GM18861 (cell line): ENCODE data around the gene BACH1.

Experiments used
- ATAC-seq: cut with Tn5 transposase; IDR thresholded peaks from one replicate; pipeline ENCODE4 v1.9.1; 2021; ENCODE audit not compliant: unreplicated experiment

BACH1 gene

DNA sequence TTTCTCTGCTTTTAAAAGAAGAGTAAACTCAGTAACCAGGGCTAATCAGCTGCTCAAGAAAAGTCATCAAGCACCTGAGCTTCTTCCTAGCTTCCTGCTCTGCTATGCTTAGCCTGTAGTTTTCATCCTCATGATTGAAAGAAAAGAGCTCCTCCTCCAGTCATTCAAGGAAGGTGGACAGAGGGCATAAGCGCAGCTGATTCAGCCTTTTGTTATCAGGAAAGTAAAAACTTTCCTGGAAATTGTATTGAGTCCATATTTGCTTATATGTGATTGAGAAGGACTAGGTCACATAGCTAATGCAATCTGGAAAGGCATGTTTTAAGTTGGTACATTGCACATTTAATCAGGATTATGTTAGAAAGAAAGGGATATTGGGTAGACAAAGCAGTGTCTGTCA is 8.5 kb upstream of the BACH1 start:
- no peak for ATAC-seq

DNA sequence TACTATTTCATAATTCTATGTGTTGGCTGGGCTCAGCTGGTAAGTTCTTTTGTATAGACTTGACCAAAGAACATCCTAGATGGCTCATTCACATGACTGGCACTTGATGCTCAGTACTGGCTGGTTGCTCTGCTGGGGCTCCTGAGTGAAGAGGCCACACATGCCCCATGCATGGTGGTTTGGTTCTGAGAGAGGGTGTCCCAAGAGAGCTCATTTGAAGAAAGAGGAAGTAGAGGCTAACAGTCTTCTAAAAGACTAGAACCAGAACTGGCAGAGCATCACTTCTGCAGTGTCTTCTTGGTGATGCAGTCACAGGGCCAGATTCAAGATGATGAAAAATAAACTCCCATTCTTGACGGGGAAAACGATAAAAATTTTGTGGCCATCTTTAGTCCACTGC is 5.2 kb upstream of the BACH1 start:
- ATAC-seq = peak; percentile 88

DNA sequence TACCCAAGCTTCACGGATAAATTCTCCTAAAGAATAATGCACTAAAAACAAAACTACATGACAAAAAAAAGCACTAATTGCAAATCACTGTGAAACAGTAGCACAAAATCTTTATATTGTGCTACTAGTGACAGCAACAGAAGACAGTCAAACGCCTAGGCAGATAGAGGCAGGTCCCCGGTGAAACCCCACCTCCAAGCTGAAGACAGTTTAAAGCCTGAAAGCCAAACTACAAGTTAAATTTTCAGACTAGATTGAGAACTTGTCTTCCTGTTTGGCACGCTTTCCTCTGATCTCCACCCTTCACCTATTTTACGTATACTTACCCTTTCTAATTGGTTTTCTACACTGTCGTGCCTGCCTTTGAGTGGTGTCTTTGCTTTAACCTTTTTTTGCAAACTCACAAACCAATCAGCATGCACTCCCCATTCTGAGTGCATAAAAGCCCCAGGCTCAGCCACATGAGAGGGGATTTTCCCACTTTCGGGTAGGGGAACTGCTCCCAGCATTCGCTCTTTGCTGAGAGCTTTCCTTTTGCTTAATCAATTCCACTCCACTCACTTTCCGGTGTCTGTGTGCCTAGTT is 3.6 kb upstream of the BACH1 start:
- ATAC-seq = no peak

- no peak for ATAC-seq
Measured at GRCh38 chr21:29296446-29296845, 2.3 kb upstream of the BACH1 start.

DNA sequence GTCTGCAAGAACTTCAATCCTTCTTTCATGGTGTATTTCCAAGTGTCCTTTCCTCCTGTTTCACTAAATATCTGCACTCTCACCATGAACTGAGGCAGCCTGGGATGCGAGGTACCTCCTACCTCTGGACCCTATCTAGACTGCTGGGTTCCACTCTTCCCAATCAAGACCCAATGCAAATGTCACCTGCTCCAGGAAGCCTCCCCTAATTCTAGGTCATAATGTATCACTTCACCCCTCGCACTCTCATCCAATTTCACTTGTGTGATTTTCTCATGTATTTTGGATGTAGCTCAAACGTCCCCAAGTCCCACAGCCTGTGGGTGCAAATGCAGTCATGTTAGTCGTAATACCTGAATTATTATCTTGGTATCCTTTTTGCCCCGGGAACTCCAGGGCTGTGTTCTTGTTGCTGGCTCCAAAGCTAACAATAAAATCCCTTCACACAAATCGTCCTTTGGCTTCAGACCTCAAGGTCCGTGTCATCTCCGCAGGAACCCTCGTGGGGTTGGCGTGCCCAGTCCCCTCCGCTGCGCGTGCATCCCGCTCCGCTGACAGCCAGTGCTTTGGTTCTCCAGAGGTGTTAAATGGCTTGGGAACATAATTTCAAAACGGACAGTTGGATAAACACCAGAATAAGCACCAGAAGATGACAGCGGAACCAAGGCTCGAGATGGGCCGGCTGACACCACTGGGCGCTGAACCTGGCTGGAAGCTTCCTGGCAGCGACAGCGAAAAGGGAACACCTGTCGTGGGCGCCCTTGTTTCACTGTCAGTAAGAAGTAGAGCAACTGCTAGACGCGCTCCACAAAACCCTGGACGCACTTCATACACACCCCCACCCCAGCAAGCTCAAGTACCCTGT is 1.0 kb upstream of the BACH1 start:
- ATAC-seq = no peak

DNA sequence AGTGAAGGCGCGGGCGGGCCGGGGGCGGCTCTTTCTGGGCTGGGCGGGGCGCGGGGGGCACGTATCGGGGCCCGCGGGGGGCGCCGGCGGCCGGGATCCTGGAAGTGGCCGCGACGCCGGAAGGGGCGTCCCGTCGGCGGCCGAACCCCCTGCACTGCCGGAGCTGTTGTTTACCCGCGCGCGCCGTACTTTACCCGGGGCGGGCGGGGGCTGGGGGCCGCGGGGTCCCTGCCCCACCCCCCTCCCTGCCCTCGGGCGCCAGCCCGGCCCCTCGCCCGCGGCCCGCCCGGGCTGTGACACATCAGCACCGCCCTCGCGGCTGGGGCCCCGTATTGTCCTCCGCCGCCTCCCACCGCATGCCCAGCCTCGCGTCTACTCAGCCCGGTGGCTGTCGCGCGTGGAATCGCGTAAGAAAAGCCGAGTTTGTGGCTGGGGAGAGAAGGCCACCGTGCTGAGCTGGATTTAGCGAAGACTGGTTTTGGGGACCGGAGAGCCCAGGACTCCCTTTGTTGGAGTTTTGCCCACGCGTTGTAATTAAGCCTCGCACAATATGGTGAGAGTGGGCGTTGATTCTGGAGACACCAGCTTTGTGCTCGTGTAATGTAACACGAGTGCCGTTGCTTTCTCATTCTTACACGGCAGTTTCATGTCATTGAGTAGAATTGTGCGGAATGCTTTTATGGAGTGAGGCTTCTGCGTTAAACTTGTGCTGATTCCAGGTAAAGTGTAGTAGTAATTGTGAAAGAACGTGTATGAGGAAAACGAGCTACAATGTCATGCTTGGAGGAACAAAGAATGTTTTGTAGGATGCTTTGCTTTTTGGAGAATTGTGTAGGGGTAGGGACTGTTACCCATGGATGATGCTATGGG is 559 bp downstream of the BACH1 start:
- ATAC-seq = peak; percentile 5

- peak; percentile 79 for ATAC-seq
Measured at GRCh38 chr21:29299916-29300806, 1.4 kb downstream of the BACH1 start.

DNA sequence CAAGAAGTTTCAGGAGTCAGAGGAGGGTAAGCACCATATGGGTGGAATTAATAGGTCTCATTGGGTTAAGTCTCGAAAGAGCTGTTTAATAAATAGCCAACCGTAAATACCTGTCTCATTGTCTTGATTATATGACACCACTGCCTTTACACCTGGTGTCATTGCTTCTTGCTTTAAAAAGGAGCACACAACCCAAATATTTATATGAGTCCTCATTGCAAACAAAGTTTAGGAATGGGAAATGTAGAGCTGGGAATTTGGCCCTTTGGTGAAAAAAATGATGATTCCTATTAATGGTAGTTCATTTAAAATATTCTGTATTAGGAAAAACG is 2.1 kb downstream of the BACH1 start:
- ATAC-seq = no peak

DNA sequence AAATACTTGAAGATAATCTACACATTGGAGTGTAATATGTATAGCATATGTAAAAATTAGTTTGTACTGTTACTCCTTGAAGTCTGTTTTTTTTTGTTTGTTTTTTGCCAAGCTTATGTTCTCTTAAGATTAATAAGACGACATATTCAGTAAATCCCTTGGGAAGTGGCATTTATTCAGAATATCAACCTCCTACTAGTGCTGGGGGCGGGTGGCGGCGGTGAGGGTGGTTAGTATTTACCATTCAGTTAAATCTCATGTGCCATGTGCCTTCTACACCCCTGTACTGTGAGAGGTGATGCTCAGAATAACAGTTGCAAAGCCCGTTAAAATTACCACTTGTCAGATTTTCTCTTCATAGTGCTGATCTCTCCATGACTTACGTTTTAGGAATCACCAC is 3.0 kb downstream of the BACH1 start:
- no peak for ATAC-seq

DNA sequence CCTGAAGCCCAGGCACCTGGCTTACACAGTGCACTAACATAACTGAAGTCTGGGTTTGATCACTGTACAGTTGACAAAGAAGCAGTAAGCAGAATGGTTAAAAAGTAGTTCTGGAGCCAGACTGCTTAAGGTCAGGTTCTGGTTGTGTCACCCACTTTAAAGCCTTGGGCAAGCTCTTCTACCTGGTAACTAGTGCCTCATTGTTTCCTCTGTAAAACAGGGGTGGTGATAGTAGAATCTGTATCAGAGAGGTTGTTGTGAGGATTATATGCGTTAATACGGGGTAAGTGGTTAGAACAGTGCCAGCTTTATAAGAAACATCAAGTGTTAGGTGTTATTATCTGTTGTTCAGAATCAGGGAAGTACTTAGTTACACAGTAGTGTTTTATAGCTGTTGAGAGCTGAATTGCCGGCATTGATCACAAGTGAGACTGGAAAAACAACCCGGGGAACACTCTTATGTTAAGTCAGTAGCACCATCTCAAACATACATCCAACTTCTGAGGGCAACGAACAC is 3.7 kb downstream of the BACH1 start:
- no peak for ATAC-seq

GRCh38 chr21:29303288-29303687 is 4.6 kb downstream of the BACH1 start:
- ATAC-seq = no peak

- no peak for ATAC-seq
Measured at GRCh38 chr21:29304597-29304996, 5.9 kb downstream of the BACH1 start.

DNA sequence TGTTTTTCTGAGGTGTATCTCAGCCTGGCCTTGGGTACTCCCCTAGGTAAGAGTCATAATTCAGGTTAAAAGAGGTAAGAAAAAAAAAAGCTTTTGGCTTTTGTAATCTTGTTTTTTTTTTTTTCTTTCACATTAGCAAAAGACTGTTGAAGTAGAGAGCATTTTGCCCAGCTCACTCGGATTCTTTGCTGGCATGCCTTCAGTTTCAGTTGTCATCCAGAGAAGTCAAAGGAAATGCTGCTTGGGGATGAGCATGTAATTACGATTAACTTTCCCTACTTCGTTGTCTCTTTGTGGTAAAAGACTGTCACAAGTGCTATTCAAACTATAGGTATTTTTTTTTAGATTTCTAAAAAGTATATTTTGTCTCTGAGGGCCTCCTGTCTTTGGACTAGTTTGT is 6.3 kb downstream of the BACH1 start:
- ATAC-seq = no peak

GRCh38 chr21:29305561-29305960 is 6.8 kb downstream of the BACH1 start:
- no peak for ATAC-seq

DNA sequence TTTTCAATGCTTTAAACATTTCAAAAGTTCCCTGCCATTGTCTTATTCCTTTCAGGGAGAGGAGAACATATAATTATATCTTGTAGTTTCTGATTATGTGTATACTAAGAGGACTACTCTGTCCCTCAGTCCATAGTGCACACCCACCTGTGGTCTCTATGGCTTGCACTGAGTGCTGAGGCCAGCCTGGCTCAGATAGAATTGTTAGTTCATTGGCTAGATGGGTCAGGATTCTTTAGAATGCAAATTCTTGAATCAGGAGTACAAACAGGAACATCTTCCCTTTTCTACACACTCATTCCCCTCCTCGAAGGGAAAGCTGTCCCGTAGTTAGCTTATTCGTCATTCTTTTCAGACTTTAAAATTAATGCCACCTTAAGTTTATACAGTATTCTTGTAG is 8.2 kb downstream of the BACH1 start:
- no peak for ATAC-seq

DNA sequence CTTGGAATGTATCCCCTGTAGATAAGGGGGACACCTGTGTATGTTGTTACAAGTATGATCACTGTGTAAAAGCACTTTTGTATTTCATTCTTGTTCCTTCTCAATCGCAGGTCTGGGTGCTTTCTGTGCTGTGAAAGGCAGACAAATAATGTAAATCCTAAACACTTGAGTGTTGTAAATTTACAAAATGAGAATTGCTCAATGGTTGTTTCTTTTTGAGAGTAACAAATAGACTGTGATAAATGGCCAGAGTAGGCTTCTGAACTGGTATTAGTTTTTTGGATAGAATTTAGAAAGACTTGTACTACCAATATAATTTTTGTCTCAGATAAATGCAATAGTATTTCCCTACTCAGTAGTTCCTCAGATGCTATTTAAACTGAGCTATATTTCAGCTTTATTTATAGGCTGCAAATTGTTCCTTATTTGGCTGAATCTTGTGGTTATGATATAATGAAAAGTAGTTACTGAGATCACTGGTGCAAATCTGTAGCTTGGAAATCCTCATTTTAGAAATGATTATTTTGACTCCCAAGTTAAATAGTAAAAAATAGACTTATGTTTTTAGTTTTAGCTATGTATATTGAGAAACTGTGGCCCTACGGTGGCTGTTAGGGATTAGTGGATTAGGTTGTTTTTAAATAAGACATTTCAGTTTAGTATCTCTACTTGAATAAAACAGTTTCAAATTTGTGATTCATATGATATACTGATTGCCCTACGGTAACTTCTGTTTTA is 9.2 kb downstream of the BACH1 start:
- ATAC-seq = no peak

- ATAC-seq = no peak
Measured at GRCh38 chr21:29308456-29308783, 9.7 kb downstream of the BACH1 start.

DNA sequence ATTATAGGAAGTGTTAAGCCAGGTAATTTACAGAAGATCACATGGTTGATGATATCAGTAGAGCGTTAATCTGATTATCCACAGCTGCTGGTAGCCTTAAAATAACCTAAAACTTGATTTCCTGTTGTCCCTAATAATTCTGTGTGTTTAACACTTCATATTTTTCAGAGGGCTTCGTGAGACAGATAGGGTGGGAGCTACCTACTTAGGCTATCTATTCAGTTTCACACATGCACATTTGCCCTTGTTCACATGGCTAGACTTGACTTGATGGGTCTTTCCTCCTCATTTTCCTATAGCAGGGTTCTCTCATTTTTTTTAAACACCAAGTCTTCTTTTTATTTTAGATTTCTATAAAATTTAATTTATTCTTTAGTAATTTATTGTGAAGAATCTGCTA is 11.0 kb downstream of the BACH1 start:
- ATAC-seq = no peak

DNA sequence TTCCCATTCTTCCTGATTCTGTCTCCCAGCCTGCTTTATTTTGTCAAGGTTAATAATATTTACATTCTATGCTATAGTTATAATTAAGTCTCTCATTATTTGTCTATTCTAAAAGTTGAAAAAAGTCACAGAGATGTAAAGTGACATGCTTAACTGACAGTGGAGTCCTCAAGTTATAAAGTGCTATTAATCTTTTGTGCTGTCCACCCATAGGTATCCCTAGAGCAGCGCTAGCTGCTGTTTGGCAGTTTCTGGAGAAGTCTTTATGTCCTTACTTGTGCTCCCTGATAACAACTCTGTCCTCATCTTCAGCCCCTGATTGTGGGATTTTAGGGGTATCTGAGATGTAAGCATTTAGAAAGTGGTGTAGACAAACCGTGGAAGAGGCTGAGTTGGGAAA is 13.1 kb downstream of the BACH1 start:
- ATAC-seq = no peak

DNA sequence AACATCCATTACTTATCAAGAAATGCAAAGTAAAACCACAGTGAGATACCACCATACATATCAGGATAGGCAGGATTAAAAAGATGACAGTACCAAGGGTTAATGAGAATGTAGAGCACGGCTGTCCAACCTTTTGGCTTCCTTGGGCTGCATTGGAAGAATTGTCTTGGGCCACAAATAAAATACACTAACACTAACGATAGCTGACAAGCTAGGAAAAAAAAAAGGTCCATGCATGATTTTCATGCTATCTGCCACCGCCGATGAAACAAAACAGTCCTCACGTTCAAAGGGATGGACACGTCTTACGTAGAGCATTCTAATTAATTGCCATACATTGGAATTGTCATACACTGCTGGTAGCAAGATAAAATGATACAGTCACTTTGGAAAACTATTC is 14.3 kb downstream of the BACH1 start:
- ATAC-seq = no peak
